ENCODE measurements around the gene NR1D2. TPM values are rescaled to one million over a fixed set of nuclear protein-coding genes. Genes with fewer than 3 reads are reported as not detected.
"Not testable (repeated sequence)": the region's sequence is repeated elsewhere in the genome, so short reads cannot be mapped to it uniquely, and the experiment has no call there.

NR1D2 gene
- polyA plus RNA-seq, 1 donor = 50.2 TPM

DNA sequence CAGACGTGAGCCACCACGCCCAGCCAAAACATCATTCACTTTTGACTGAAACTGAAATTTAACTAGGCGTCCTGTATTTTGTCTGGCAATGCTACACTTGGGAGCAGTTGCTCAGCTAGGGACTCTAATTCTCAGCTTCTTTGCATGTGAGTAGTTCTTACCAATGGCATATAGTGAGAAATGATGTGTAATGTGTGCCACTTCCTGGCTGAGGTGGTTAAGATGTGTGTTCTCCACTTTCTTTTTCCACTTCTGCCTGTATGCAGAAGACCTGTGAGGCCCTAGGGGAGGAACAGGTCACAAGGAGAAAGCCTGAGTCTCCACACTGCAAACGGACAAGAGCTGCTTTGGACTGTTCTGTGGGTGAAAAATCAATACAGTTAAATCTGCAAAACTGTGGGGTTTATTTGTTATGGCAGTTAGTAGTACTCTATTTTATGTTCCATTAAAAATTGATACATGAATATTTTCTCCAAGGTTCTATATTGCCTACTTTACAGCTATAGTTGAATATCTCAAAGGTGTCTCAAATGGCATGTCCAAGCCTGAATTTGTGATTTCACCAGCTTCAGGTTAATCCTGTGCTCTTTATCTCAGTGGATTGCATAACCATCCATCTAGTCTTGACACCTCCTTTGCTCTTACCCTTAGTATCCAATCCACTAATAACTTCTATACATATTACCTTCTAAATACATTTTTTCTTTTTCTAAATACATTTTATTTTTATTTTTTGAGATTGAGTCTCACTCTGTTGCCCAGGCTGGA is 59.3 kb downstream of the NR1D2 start:
- DNase-seq = no peak

DNA sequence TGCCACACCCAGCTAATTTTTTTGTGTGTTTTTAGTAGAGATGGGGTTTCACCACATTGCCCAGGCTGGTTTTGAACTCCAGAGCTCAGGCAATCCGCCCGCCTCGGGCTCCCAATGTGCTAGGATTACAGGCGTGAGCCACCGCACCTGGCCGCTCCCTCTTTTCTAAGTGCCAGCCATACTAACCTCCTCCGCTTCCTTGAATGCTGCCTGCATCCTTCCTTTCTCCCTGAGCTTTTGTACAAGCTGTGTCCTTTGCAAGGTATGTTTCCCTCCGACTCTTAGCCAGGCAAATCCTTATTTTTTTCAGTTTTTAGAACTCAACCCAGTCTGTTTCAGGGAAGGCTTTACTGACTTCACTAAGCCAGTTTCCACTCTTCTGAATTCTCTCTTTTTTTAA is 60.6 kb downstream of the NR1D2 start:
- DNase-seq = no peak

DNA sequence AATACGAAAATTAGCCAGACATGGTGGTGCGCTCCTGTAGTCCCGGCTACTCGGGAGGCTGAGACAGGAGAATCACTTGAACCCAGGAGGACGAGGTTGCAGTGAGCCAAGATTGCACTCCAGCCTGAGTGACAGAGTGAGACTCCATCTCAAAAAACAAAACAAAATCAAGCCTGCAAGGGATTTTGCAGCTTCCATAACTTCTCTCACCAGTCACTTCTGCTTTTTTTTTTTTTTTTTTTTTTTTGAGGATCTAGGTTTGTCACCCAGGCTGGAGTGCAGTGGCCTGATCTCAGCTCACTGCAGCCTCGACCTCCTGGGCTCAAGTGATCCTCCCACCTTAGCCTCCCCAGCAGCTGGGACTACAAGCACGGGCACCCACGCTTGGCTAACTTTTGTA is 65.7 kb downstream of the NR1D2 start:
- not testable (repeated sequence) for DNase-seq

DNA sequence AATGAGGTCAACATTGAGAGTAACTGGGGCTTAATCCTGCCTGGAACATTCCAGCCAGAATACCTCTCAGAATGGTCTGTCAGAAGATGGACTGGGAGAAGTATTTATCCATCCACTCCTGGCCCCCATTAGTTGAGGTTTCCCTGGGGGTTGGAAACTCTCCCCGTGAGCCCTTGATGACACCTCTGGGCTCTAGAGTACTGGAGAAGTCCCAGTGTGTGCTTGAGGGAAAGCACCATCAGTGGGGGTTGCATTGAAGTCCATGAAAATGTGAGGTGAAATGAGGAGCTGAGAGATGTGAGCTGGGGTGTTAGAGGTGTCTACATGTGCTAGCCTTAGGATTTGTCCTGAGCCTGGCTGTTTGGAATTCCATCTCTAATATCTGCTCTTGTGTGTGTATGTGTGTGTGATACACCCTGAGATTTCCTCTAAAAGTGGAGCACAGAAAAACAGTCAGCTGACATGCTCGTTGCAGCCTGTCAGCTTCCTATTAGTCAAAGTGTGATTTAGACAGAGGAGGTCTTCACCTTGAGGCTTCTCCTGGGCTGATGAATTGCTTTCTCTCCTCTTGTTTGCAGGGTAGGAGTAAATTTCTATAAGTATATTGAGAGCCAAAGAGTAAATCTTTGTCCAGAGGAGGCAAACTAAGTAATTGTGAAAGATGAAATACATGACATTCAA is 67.6 kb downstream of the NR1D2 start:
- DNase-seq = no peak

DNA sequence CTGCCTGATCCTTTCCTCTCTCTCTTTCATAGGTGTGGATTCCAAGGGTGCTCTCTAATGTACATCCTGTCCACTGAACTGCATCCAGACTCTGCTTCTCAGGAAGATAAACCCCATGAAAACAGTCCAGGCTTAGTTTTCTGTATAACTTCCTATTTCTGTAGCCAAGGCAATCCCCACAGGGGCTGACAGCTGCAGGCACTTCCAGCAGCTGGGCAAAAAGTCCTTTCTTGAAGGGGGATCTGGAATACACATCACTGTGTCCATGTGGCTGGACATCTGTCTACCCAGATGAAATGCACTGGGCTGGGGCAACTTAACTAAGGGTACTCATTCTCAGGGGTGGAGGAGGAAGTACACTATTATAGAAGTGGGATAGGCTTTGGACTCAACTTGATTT is 72.2 kb downstream of the NR1D2 start:
- no peak for DNase-seq

DNA sequence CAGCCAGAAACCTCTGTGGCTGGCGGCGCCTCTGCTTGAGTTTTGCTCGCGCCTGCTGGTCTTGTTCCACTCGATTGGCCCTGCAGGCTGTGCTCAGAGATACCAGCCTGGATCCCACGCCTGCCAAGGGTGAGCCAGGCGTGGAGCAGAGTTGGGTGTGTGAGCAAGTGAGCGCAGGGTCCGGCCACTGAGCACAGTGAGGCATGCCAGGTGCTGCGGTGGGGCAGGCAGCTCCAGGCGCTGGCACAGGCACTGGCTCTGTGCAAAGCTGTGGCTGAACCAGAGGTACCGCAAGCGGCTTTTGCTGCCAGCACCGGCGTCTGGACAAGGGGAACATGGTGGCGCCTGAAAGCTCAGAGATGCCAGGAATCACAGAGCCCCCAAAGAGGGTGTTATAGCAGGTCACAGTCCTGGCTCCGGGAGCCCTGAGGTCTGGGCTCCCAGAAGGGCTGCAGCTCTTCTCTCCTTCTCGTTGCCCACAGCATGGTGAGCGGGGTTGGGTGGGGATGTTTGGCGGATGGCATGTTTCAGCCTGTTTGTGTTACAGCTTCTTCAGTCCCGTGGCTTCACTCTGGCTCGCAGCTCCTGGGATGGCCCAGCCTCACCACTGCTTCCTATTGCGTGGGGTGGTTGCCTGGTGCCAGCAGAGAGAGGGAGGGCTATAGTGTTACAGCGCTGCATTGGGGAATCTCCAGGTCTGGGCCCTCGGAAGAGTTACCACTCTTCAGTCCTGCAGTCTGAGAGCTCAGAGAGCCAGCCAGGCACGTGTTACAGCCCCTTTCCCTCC is 73.9 kb downstream of the NR1D2 start:
- DNase-seq = no peak

DNA sequence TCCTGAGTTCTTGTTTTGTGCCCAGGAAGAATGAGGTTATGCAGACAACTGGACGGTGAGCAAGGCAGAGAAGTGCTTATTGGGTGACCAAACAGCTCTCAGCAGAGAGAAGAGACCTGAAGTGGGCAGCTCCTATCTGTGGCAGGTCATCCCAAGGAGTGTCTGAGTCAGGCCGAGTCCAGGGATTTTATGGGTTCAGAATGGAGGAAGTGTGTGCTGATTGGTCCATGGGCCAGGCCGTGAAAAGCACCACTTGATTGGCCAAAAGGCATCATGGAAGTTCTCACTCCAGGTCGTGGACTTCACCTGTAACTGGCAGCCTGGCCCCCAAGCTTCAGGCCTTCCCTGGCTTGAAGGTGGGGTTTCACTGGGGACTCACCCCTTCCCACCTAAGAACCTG is 74.5 kb downstream of the NR1D2 start:
- no peak for DNase-seq

DNA sequence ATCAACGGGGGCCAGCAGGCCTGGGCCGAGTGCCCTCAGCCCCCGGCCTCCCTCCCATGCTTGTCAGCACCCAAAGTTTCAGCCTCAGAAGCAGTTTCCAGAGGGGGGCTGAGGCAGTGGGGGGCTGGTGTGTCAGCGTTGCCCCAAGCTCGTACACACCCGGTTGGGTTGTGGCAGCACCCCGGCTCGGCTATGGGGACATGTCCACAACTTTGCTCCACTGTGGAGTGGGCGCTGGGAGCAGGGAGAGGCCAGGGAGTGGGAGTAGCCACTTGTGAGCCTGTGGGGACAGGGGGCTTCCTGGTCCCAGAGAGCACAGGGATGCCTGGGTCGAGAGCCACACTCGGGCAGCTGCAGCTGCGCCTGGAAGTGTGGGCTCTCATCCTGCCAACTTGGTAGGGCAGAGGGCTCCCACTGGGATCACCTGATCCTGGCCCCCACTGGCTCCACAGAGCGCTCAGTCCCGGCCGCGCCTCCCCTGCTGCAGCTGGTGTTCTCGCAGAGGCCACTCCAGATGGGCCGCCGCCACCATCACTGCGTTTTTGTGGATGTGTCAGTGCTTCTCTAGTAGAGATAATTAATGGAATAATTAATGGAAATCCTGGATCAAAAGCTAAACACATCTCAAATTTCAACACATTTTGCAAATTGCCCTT is 75.1 kb downstream of the NR1D2 start:
- DNase-seq = no peak

DNA sequence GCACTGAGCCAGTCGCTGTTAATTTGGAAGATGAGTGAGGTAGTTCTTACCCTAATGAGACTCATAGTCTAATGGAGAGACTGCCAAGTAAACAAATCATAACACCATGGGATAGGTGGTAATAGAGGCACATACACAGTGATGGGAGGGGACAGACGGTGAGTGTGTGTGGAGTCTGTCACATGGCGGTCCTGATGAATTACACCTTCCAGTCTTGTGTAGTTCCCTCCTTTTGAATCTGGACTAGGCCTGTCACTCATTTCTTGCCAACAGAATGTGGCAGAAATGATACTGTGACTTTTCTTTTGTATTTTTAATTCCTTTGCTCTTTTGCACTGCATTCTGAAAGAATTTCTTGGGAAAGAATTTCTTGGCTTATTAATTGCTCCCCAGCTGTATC is 78.1 kb downstream of the NR1D2 start:
- DNase-seq = no peak

DNA sequence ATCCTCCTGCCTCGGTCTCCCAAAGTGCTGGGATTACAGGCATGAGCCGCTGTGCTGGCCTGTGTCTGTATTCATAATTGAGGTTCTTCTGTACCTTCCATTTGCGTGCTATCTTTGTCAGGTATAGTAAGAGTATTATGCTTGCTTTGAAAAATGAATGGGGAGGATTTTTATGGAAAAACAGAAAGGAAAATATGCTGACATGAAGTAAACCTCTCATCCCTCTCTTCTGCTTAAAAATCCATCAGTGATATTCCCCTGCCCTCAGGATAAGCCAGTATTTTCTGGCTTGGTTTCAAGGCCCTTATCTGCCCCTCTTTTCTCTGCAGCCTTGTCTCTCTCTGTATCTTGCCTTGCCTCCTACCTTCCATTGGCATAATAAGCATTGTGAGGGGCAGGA is 80.7 kb downstream of the NR1D2 start:
- no peak for DNase-seq

DNA sequence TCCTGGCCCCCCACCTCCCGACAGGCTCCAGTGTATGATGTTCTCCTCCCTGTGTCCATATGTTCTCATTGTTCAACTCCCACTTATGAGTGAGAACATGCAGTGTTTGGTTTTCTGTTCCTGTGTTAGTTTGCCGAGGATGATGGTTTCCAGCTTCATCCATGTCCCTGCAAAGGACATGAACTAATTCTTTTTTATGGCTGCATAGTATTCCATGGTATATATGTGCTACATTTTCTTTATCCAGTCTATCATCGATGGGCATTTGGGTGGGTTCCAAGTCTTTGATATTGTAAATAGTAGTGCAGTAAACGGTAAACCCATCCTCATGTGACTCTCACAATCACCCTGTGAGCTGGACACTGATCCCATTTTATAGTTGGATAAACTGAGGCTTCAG is 81.6 kb downstream of the NR1D2 start:
- DNase-seq = not testable (repeated sequence)

DNA sequence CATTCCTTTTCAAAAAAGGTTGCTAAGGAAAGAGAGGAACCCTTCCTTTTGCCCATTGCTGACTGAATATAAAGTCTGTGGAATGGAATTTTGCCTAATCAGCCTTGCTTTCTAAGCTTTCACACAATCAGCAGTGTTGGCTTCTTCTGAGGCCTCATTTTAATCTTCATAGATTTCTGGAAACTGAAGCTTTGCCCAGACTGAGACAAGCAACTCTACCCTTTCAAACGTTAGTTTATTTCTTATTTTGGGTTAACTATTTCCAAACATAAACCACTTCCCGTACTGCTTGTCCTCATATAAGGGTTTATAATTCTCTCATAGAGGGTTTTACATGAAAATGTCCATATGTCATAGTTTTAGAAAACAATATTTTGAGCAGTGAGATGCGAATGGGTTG is 82.9 kb downstream of the NR1D2 start:
- DNase-seq = no peak

Other genes starting within 250 kb of the NR1D2 start
- 168 TPM for gene UBE2E1, start 139.3 kb upstream of the NR1D2 start, polyA plus RNA-seq (ENCODE audit: insufficient read length)
- 17.1 TPM for gene NKIRAS1, start 28.3 kb upstream of the NR1D2 start, polyA plus RNA-seq (ENCODE audit: insufficient read length)
- 1,916 TPM for gene RPL15, start 28.2 kb upstream of the NR1D2 start, polyA plus RNA-seq (ENCODE audit: insufficient read length)

Measured in left kidney (tissue), 2 donors.